Glomerular visceral epithelial cell (primary cell): ENCODE measurements around the gene EMP2.
A peak's percentile ranks its signal among the peaks of the same experiment; 100 is the strongest.
"Not testable (repeated sequence)": the region's sequence is repeated elsewhere in the genome, so short reads cannot be mapped to it uniquely, and the experiment has no call there.

Experiments used
- DNase-seq: peaks from one replicate; pipeline ENCODE4 v3.0.0-alpha.2; 2016; ENCODE audit errors: extremely low spot score

The EMP2 gene

DNA sequence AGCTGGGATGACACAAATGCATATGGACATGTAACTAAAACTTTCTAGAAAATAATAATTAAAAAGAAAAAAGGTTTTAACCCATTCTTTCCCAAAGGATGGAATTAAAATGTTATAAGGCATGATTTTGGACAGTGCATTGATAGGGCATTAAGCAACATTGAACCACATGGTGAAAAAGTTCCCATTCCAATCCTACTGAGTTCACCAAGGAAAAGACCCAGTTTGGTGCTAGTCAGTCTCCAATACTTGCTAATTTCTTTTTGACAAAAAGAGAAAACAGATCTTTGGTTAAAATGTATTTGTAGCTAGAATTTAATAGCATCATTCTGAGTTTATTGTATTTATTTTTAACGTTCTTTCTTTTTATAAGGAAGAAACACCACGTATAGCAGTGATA lies 28.1 kb downstream of the EMP2 start:
- DNase-seq: no peak

DNA sequence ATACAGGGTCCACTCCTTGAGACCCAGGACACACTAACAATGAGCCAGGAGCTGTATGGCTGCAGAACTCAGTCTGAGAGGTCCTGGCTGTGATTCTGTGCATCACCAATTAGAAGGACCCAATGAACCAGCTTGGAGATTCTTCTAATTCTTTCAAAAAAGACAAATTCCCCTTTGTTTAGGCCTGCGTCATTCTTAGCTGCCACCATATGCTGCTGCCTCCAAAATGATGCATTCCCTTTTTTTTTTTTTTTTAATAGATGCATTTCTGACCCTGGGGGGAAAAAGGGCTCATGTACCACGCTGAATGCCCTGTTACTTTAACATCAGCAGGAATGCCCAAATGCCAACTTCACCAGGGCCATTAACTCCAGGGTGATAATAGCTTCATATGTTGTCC lies 28.5 kb downstream of the EMP2 start:
- no peak for DNase-seq

DNA sequence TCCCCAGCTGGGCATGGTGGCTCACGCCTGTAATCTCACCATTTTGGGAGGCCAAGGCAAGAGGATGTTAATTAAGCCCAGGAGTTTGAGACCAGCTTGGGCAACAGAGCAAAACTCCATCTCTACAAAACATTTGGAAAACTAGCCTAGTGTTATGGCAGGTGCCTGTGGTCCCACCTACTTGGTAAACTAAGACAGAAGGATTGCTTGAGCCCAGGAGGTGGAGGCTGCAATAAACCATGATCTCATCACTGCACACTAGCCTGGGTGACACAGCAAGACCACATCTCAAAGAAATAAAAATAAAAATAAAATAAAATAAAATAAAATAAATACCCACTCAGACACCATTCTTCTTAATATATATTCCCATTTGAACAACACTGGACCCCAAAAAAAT lies 32.0 kb downstream of the EMP2 start:
- DNase-seq: no peak

DNA sequence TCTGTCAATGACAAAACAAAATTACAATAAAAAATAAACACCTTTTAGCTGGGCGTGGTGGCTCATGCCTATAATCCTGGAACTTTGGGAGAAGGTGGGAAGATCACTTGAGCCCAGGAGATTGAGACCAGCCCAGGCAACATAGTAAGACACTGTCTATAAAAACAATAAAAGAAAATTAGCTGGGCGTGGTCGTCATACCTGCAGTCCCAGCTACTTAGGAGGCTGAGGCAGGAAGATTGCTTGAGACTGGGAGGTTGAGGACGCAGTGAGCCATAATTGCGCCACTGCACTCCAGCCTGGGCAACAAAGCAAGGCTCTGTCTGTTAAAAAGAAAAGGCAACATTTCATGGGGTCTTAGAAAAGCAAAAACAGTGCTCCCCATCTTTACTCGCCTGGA lies 32.7 kb downstream of the EMP2 start:
- DNase-seq: no peak

DNA sequence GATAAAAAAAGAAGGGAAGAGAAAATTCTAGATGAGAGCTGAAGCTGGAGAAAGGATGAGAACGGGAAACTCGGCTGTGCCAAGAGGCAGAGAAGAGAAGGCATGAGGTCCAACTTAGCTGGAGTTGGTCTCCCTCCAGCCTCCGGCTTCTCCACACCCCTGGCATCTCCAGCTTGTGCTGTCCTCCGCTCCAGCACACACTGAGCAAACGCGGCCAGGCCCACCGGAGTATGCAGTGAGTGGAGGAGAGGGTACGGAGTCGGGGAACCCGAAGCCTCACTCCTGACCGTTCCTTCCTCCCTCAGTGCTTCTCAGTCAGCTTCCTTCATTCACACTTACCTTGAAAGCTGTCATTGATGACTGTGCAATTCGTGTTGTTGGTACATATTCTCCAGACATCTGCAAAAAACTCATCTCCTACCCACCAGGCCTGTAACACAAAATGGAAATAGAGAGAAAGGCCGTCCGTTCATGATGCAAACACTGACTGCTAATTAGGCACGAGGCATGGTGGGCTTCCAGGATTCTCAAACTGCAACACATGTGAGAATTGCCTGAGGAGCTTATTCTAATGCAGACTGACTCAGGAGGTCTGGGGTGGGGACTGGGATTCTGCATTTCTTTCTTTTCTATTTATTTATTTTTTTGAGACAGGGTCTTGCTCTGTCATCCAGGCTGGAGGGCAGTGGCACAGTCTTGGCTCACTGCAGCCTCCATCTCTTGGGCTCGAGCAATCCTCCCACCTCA lies 37.0 kb downstream of the EMP2 start:
- DNase-seq: no peak

DNA sequence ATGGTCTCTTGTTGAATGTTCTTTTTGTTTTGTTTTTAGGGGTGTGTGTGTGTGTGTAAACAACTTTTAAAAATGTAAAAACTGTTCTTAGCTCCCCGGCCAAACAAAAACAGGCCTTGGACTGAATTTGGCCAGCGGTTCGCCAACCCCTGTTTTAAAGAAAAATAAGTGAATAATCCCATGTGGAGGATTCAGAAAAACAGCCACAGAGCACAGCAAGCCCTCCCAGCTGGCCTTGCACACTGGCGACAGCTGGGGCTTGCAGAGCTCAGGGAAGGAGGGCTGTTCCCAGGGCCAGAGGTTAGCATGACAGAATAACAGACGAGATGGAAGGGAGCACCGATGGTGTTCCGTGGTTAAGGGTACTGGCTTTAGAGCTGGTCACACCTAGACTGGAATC lies 39.0 kb downstream of the EMP2 start:
- no peak for DNase-seq

DNA sequence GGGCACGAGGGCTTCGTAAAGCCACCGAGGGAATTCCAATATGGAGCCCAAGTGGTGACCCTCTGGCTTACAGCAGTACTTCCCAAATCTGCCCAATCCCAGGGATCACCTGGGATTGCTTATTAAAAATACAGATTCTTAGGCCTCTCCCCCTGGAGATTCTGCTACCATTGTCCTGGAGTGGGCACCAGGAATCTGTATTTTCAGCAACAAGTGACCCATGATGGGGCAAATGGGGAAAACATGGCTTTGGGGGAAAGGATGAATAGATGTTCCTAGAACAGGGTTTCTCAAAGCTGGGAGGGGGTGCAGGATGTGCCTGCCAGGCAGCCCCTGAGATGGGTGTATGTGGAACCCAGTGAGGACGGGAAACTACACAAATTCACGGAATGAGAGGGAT lies 40.6 kb downstream of the EMP2 start:
- no peak for DNase-seq

DNA sequence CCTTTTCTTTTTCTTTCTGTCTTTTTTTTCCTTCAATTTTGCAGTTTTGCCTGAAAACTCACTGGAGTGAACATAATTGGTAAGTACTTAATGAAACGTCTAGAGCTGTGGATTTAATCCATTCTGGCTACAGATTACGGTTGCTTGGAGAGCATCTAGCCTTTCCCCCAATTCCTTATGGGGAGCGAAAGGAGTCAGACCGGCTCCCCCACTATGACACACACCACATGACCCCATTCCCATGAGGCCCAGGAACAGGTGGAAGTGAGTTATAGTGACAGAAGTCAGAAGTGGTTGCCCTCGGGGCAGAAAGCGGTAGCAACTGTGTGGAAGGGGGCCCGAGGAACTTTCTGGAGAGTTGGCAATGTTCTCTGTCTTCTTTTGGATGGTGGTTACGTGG lies 41.2 kb downstream of the EMP2 start:
- DNase-seq: no peak

DNA sequence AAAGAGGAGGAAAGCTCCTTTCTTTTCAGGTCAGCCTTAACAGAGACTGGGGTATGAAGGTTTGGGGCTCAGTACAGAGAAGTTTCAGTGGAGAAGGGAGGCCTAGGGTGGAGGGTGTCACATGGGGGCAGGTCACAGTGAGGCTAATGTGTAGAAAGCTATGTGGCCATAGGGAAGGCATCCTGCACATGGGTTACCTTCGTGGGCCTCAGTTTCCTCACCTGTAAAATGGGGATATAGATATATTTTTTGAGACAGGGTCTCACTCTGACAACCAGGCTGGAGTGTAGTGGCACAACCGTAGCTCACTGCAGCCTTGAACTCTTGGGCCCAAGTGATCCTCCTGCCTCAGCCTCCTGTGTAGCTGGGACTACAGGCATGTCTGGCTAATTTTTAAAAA lies 41.8 kb downstream of the EMP2 start:
- DNase-seq: no peak

DNA sequence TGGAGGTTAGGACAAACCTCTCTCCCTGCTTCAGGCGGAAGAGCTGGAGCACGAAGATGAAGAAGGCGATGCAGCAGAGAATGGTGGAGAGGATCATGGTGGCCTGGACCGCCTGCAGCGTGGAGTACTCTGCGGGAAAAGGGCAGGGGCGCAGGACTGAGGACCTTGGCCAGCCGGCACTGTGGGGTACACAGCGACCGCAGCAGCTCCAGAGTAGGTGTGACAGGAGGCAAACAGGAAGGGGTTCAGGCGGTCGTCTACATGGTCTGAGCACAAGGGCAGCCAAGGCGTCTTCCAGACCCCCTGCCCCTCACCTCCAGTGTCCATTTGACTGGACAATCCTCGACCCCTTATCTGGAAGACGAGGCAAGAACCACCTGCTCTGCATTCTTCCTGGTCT lies 42.5 kb downstream of the EMP2 start:
- no peak for DNase-seq

DNA sequence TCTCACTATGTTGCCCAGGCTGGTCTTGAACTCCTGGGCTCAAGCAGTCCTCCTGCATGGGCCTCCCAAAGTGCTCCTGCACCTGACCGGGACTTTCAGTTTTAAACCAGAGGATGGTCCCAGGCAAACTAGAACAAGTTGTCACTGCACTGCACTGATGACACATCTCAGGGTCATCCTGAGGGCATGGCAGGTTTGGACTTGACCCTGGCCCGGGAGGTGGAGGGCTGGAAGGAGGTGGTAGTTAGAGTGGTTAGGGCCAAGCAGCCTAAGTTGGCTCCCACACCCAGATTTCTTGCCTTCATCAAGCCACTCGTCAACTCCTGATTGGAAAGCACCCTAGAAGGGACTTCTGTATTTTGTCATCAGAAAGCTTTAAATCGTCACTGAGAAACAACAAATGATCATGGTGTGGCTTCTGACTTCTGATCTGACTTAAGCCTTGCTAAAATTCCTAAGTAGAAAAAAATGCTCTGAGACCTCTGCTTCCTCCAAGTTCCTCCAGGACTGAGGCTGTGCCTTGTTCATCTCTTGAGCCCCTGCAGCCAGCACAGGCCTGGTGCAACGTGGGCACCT lies 43.5 kb downstream of the EMP2 start:
- no peak for DNase-seq

DNA sequence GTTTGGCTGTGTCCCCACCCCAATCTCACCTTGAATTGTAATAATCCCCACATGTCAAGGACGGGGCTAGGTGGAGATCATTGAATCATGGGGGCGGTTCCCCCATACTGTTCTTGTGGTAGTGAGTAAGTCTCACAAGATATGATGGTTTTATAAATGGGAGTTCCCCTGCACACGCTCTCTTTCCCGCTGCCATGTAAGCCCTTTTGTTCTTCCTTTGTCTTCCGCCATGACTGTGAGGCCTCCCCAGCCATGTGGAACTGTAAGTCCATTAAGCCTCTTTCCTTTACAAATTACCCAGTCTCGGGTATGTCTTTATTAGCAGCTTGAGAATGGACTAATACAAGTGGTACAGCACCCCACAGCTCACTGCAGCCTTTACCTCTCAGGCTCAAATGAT lies 44.1 kb downstream of the EMP2 start:
- DNase-seq: not testable (repeated sequence)

DNA sequence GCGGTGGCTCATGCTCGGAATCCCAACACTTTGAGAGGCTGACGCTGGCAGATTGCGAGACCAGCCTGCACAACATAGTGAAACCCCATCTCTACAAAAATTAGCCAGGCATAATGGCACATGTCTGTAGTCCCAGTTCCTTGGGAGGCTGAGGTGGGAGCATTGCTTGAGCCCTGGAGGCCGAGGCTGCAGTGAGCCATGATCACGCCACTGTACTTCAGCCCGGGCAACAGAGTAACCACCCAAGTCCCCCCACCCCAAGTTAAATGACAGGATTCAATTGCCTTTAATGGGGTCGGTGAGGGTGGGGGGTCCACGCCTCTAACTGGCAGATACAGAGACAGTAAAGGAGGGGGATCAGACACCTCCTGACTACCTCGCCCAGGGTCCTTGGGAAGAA lies 44.9 kb downstream of the EMP2 start:
- no peak for DNase-seq

DNA sequence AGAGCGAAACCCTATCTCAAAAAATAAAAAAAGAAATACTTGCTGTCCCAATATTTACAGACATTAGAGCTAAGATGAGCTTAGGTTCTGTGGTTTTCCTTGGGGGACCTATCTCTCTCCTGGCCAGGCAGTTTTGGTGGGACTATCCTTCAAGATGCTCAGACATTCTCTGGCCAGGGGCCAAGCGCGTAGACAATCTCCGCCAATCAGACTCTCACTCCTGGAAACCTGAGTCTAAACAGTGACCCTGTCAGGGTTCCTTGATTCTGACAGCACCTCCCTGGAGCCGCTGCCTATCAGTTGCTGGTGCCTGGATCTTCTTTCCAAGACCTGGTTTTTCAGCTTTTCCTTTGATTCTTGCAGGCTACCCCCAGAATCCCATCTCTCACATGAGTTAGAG lies 45.6 kb downstream of the EMP2 start:
- DNase-seq: no peak

DNA sequence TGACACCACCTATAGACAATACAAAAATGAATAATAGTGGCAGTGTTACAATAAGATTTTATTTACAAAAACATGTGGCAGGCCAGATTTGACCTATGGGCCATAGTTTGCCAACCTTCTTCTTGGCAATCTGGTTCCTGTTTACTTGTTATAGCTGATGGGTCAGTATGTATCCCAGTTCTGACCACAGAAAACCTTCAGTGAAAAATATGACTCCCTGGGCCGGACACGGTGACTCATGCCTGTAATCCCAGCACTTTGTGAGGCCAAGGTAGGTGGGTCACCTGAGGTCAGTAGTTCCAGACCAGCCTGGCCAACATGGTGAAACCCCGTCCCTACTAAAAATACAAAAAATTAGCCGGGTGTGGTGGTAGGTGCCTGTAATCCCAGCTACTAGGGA lies 46.8 kb downstream of the EMP2 start:
- peak; percentile 41 for DNase-seq

DNA sequence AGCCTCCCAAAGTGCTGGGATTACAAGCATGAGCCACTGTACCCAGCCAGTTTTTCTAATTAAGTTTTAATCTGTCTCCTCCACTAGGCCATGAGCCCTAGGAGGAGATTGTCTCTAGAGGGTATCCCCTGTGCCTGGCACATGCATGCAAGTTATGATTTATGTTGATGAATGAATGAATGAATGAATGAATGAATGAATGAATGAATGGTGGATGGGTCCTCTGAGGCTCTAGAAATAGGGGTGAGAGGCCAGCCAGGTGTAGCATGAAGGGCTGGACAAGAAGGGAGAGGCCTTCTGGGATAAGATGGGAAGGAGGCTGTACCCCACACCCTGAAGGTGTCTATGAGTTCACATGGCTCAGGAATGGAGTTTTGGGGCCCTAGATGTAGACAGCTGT lies 48.8 kb downstream of the EMP2 start:
- no peak for DNase-seq

DNA sequence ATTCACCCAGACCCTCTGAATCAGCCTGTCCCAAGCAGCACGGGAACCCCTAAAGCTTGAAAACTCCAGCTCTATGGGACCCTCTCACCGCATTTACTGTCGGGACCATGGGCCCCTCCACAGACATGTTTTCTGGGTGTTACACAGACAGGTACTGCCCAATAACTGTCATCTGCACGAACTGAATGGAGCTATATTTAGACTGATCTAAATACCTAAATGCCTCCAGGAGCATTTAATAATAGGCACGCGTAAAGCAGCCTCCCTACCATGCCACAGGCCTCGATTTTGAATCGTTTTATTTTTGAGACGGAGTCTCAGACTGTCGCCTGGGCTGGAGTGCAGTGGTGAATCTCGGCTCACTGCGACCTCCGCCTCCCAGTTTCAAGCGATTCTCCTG lies 49.7 kb downstream of the EMP2 start:
- DNase-seq: no peak

DNA sequence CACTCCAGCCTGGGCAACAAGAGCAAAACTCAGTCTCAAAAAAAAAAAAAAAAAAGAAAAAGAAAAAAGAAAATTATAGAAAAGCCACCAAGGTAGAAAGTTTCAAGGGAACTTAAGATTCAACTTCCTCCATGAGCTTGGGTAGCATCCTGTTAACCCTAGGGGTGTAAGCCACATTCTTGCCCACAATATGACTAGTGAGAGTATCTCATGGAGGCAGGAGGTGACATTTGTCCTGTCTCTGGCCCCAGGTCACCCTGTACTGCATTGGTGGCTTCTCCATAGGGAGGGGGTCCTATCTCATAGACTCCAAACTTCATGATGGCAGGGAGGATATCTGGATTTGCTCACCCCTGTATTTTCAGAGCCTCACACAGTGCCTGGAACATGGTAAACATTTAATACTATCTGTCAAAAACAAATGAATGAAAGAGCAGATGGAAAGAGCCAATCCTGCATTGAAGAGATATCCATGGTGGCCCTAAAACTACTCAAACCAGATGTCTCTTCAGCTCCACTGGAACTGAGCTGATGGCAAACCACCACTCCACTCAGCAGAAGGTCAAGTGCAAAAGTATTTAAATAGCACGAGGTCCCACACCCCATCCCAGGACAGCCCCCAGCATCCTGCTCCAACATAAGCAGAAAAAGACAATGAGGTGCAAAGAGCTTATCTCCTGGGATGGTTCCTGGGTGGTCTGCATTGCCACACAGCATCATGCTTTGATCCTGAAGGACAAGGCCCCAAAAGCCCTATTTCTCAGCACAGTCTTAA lies 50.3 kb downstream of the EMP2 start:
- DNase-seq: no peak

DNA sequence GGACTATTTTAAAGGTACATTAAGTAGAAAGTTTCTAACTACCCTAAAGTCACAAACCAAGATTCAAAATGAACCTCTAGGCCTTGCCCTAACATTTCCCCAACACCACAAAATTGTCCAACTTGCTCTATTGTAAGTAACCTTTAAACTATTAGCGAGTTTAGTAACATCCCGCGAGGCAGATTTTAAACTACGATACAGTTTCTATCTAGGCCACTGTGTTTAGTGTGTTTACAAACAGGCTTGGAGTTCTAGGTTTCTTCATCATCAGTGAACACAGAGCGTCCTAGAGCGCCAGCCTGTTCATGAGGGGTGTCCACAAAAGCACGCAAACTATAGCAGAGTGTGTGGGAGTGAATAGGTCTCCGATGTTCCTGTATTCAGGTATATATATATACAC lies 51.8 kb downstream of the EMP2 start:
- DNase-seq: no peak

DNA sequence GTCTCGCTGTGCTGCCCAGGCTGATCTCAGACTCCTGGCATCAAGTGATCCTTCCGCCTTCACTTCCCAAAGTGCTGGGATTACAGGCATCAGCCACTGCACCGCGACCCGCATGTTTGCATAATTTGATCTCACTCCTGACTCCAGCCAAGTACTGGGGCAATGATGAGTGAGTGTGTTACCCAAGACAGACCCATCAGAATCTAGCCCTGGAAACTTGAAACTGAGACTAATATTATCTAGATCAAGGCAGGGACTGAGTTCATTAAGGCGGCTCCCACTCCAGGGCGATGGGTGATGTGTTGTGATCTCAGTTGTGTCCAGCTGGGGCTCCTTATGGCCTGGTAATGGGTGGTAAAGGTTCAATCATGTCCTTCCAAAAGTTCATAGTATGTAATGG lies 53.4 kb downstream of the EMP2 start:
- DNase-seq: no peak

DNA sequence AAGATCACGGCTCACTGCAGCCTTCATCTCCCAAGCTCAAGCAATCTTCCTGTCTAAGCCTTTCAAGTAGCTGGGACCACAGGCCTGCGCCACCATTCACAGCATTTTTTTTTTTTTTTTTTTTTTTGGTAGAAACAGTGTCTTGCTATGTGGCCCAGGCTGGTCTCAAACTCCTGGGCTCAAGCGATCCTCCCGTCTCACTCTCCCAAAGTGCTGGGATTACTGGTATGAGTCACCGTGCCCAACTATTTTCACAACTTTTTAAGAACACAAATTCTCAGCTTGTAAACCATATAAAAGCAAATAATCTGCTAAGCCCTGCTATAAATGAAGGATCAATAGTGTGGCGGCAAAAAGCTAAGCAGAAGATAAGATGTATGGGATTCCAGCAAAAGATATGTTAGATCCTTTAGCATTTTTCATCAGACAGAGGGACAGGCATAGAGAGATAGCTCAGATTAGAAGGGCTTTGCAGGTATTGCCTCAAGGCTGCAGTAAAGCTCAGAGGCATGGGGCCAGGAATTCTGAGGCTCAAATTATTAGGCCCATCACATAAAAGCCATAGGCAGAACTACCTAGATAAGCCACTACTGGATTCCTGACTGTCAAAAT lies 55.1 kb downstream of the EMP2 start:
- DNase-seq: no peak

DNA sequence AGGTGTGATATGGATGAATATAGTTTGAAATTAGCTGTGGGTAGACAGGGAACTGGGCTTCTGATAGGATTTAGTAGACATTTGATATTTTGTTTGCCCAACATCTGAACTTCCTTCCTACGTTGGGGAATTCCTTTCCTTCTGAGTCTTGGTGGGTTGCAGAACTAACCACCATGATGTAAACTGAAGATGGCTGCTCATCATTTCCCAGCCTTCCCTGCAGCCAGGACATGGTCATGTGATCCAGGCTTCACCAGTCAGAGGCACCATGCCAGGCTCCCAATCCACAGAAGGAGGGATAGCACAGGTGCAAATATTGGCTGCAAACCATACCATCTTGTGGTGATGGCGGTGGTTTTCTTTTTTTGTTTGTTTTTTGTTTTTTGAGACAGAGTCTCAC lies 57.4 kb downstream of the EMP2 start:
- no peak for DNase-seq
